DMS79 (cell line): ENCODE data around the gene NT5DC4.
"Not testable (repeated sequence)": the region's sequence is repeated elsewhere in the genome, so short reads cannot be mapped to it uniquely, and the experiment has no call there.

Source experiments
- DNase-seq: peaks from one replicate; lab custom pipeline; 2025; lab: John Stamatoyannopoulos, UW

Gene NT5DC4

DNA sequence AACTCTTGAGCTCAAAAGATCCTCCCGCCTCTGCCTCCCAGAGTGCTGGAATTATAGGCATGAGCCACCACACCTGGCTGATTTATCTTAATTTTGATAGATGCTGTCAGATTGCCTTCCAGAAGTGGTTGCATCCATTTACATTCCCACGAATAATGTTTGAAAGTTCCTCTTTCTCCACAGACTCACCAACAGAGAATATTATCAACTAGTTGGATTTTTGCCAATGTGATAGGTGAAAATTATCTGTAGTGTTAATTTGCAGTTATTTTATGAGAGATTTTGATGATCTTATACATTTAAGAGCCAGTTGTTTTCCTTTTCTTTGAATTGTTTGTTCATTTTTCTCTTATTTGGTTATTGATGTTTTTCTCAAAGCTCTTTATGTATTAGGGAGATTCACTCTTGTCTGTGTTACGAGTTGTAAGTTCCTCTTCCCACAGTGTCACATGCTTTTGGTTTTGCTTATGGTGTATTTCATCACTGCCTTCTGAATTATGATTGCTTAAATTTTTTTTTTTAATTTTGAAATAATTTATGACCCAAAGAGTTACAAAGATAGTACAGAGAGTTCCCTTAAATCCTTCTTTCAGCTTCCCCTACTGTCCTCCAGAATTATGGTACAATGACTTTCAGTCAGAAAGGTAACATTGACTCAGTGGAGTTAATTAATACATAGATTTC lies 20.7 kb upstream of the NT5DC4 start:
- DNase-seq, result no peak

DNA sequence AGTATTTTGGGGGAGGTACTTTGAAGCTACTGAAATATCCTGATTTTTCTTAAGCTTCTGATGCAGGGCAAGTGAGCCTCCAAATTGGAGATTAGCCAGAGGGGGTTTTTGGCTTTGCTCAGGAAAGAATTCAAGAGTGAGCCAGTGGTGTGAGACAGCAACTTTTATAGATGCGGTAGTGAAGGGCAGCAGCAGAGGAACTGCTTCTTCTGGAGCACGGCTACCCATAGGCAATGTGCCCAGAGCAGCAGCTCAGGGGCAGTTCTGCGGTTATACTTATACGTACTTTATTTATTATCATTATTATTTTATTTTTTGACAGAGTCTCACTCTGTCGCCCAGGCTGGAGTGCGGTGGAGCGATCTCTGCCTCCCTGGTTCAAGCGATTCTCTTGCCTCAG lies 19.8 kb upstream of the NT5DC4 start:
- DNase-seq, result no peak

- no peak for DNase-seq
These were observed 17.1 kb upstream of the NT5DC4 start for GRCh38 chr2:112703684-112704083.

GRCh38 chr2:112705575-112705974 lies 15.2 kb upstream of the NT5DC4 start:
- no peak for DNase-seq

- DNase-seq, result no peak
These were observed 14.6 kb upstream of the NT5DC4 start for GRCh38 chr2:112706170-112706664.

GRCh38 chr2:112706947-112707346 lies 13.9 kb upstream of the NT5DC4 start:
- DNase-seq, result not testable (repeated sequence)

DNA sequence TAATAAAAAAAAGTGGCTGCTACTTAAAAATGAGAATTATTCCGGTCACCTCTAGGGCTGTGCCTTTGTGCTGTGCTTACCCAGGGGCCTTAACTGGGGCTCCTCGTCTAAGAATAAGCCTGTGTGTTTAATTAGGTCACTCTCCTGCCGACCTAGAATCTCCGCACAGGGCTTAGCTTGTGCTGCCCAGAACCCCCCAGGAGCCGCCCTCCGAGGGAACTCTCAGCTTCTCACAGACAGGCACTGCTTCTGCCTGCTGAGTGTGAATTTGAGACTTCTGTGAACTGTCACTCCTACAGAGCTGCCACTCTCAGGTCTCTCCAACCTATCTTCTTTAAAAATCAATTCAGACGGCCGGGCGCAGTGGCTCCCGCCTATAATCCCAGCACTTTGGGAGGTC lies 11.9 kb upstream of the NT5DC4 start:
- no peak for DNase-seq

DNA sequence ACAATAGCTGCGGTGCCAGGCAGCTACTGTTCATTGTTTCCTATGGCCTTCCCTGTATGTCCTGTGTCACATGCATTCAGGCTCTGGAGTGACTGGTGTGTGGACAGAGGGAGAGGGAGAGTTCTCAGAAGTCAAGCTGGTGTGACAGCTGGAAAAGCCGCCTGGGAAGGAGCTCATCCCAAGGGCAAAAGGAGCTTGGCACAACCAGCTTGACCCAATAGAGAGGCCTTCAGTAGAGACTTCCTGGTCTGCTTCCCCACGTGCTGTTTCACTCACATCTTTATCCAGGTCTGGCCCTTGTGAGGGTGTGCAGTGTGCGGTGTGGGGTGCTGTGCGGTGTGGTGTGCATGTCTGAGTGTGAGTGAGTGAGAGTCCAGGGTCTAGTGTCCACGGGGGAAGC lies 11.1 kb upstream of the NT5DC4 start:
- no peak for DNase-seq

- DNase-seq, result no peak
These were observed 9.7 kb upstream of the NT5DC4 start for GRCh38 chr2:112710956-112711750.

DNA sequence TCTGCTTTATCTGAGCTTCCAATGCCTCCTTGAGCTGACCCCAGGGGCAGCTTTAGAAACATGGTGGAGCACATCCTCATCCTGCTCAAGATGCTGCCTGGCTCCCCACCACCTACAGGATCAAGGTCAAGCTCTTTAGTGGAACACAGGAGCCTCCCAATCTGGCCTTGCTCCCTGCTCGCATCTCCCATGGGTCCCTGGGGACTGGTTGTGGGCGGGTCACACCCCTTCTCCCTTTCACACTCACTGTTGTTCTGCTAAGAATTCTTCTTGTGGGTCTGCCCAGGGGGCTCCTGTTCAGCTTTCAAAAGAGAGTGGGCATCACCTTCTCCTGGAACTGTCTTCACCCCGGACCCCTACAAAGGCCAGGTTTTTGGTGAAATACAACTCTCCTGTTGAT lies 8.4 kb upstream of the NT5DC4 start:
- DNase-seq, result no peak

DNA sequence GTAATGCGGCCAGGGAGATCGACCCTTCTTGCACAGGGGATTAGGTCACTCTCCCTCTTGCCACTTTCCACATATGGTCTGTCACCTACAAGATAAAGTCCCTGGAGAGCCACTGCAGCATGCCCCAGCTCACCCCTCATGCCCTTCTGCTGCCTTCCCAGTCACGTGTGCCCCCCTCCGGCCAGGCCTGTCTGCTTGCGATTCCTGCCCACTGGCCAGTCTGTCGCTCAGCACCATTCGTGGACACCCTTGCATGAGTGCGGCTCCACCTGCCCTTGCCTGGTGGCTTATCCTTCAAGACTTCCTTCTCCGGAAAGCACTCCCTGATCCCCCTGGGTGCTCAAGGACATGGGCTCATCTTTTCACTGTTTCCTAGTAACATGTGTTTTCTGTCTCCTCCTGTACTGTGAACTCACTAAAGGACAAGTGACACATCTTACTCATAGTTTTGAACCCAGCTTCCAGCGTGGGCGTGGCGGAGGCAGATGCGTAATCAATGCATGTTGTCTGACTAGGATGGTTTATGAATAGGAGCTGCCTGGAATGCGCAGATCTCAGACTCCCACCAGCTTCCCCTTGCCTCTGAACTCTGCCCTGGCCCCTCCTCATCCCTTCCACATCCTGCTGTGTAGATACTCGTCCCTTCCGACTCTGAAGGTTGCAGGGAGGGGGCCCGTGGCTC lies 7.8 kb upstream of the NT5DC4 start:
- no peak for DNase-seq

DNA sequence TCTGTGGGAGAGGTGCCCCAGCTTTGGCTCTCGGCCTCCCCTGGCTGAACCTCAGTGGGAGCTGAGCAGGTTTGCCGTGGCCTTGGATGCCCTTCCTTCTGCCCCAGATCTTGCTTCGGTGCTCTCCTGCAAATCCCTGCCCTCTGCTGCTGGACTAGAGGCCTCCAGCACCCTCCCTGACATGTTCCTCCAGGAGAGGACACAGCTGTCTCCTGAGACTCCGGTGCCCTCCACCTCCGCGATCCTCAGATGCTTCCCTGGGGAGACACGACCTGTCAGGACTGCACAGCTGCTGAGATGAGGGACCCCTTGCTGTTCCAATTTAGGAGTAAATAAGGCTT lies 7.3 kb upstream of the NT5DC4 start:
- DNase-seq, result no peak

- no peak for DNase-seq
These were observed 6.9 kb upstream of the NT5DC4 start for GRCh38 chr2:112713926-112714325.

- DNase-seq, result no peak
These were observed 6.5 kb upstream of the NT5DC4 start for GRCh38 chr2:112714331-112714730.

DNA sequence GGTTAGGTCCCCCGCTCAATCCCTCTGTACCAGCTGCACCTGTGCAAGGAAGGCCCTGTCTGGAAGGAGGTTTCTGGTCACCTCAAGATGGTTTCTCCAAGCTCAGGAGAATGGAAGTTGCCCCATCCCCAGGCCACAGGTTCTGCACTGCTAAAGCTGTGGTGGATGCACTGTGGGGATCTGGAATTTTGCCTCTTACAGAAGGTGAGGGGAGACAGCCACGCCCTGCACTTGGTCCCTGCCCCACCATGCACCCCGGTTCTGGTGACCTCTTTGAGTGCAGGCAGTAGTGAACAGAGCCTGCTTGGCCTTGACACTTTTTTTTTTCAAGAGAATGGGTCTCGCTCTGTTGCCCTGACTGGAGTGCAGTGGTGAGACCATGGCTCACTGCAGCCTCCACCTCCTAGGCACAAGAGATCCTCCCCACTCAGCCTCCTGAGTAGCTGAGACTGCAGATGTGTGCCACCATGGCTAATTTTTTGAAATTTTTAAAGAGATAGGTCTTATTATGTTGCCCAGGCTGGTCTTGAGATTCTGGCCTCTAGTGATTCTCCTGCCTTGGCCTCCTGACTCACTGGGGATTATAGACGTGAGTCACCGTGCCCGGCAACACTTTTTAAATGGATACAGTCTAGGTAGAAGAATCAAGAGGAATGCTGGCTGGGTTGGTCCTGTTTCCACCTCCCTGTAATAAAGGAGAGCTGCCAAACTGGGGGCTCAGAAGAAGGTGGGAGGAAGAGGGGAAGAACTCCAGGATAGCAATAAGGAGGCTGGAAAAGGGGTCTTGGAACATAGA lies 5.8 kb upstream of the NT5DC4 start:
- DNase-seq, result no peak

GRCh38 chr2:112716094-112716493 lies 4.7 kb upstream of the NT5DC4 start:
- not testable (repeated sequence) for DNase-seq

- DNase-seq, result not testable (repeated sequence)
These were observed 3.9 kb upstream of the NT5DC4 start for GRCh38 chr2:112716826-112717352.

- DNase-seq, result no peak
These were observed 1.9 kb upstream of the NT5DC4 start for GRCh38 chr2:112718863-112719370.

- DNase-seq, result no peak
These were observed 1.2 kb downstream of the NT5DC4 start for GRCh38 chr2:112721819-112722522.

- no peak for DNase-seq
These were observed 2.2 kb downstream of the NT5DC4 start for GRCh38 chr2:112722816-112723546.
